Adrenal gland (tissue), 5 donors: Measurements from ENCODE around the gene ACSL6.

ENCODE experiments used
- POLR2A ChIP-seq, 2 donors: fragments of 450-650 bp; IDR thresholded peaks; one replicate each; pipeline ENCODE4 v1.6.1; 2017; ENCODE audit warnings: antibody characterized with exemption in 2 of 2, mild to moderate bottlenecking in 2 of 2, moderate library complexity in 1 of 2
- TF ChIP-seq, protein P1 (sequence below), 6 experiments: fragments of 450-650 bp in 4 of 6; fragments of 200-600 bp in 2 of 6; sonication (generic) in 1 of 6; IDR thresholded peaks; 1 replicate in 5 of 6; 2 replicates in 1 of 6; pipeline versions ENCODE4 v1.5.1 to v1.8.0; 2016 to 2021; ENCODE audit warnings: antibody characterized with exemption in 6 of 6, mild to moderate bottlenecking in 2 of 6, moderate library complexity in 1 of 6
- donor health status: DM: no; HTN: no; CAD: no.

DNA sequence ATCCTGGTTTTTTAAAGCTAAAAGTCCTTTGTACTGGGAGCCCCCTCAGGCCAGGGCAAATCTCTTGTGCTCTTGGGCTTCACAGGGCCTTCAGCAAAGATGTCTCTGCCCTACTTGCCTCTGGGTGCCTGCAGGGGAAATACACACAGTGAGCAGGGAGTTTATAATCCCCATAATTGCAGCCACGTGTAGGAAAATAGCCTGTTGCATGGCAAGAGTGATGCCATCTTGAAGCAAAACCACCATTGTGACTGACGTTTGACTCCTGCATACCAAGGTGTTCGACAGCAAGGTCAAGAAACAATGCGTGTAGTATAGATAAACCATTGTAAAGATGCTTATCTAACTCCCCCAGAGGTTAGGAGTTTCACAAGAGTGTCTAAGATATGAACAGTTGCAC lies 37.6 kb upstream of the ACSL6 start:
- TF ChIP-seq, protein P1, sequence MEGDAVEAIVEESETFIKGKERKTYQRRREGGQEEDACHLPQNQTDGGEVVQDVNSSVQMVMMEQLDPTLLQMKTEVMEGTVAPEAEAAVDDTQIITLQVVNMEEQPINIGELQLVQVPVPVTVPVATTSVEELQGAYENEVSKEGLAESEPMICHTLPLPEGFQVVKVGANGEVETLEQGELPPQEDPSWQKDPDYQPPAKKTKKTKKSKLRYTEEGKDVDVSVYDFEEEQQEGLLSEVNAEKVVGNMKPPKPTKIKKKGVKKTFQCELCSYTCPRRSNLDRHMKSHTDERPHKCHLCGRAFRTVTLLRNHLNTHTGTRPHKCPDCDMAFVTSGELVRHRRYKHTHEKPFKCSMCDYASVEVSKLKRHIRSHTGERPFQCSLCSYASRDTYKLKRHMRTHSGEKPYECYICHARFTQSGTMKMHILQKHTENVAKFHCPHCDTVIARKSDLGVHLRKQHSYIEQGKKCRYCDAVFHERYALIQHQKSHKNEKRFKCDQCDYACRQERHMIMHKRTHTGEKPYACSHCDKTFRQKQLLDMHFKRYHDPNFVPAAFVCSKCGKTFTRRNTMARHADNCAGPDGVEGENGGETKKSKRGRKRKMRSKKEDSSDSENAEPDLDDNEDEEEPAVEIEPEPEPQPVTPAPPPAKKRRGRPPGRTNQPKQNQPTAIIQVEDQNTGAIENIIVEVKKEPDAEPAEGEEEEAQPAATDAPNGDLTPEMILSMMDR (IDR thresholded peaks at IDR 0.05): no peak
- no peak for TF ChIP-seq POLR2A (IDR thresholded peaks at IDR 0.05)
